ENCODE results near the gene DPF1. TPM values are rescaled to one million over a fixed set of nuclear protein-coding genes. Genes with fewer than 3 reads are reported as not detected.
"Not testable (repeated sequence)": the region's sequence is repeated elsewhere in the genome, so short reads cannot be mapped to it uniquely, and the experiment has no call there.

Gene DPF1
- polyA plus RNA-seq, 6 donors from 2014 or later = 0.20 to 0.41 TPM; not detected in 4

- Mint-ChIP-seq H3K4me3 (peak overlapping the region in 4 of 8 donors; percentile 35 to 69 (median 45)), H3K36me3 (no peaks in the 10 kb centered on the region), H3K27ac (peak overlapping the region; percentile 38 to 97 (median 84)), H3K9me3 (no peaks in the 10 kb centered on the region), H3K27me3 (peaks cover 0 to 4% (median 0%) of the 10 kb centered on the region in 3 donors), H3K4me1 (peaks cover 32 to 43% (median 42%) of the 10 kb centered on the region in 3 donors)
- no peak for DNase-seq
- no peak for ATAC-seq (ENCODE audit: low read depth in 2 of 2)
These were observed 38.7 kb upstream of the DPF1 start for GRCh38 chr19:38262585-38263268.

DNA sequence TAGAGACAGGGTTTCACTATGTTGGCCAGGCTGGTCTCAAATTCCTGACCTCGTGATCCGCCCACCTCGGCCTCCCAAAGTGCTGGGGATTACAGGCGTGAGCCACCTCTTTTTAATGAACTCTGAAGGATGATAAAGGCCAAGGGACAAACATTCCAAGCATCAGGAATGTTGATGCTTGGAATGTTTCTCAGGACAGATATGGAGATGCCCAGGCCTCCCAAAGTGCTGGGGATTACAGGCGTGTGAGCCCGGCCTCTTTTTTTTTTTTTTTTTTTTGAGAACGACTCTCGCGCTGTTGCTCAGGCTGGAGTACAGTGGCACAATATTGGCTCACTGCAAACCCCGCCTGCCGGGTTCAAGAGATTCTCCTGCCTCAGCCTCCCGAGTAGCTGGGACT lies 37.9 kb upstream of the DPF1 start:
- H3K27me3 Mint-ChIP-seq; ATAC-seq (ENCODE audit: low read depth in 2 of 2); H3K36me3 Mint-ChIP-seq; H3K9me3 Mint-ChIP-seq; DNase-seq: not testable (repeated sequence)
- Mint-ChIP-seq H3K4me1 (peaks cover 24 to 39% (median 36%) of the 10 kb centered on the region in 3 donors), H3K27ac (peak overlapping the region in 1 of 6 donors; percentile 29), H3K4me3 (peak overlapping the region in 2 of 8 donors; percentile 24 to 29)

GRCh38 chr19:38255383-38256014 lies 31.5 kb upstream of the DPF1 start:
- Mint-ChIP-seq H3K4me3 (peak overlapping the region; percentile 66 to 90 (median 87)), H3K27ac (peak overlapping the region in 5 of 6 donors; percentile 60 to 93 (median 79))

DNA sequence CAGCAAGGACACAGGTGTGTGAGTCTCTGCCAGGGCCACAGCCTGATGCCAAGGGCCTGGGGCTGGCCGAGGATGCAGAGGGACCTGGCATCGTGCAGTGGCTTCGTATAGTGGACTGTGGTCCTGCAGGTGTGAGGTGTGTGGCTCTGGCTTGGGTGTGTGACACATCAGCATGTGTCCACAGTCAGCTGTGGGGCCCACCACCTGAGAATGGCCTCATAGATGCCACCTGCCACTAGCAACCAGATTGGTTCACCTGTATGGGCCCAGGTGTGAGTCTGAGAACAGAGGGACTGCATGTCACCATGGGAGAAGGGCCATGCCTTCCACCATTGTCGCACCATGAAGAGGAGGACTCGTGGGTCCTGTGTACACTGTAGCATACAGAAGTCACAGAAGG lies 29.8 kb upstream of the DPF1 start:
- H3K9me3 Mint-ChIP-seq = no peaks in the 10 kb centered on the region
- no peaks in the 10 kb centered on the region for H3K27me3 Mint-ChIP-seq
- peaks cover 46 to 61% (median 53%) of the 10 kb centered on the region in 3 donors for H3K4me1 Mint-ChIP-seq
- H3K27ac Mint-ChIP-seq = peak overlapping the region in 5 of 6 donors; percentile 3 to 94 (median 73)
- no peak for DNase-seq
- ATAC-seq (ENCODE audit: low read depth in 2 of 2) = no peak
- peaks cover 0 to 16% of the 10 kb centered on the region in 2 donors for H3K36me3 Mint-ChIP-seq
- H3K4me3 Mint-ChIP-seq = peak overlapping the region; percentile 64 to 90 (median 85)

More at GRCh38 chr19:38255383-38256014, 31.5 kb upstream of the DPF1 start:
- Mint-ChIP-seq H3K36me3 (peaks cover 0 to 13% of the 10 kb centered on the region in 2 donors), H3K9me3 (no peaks in the 10 kb centered on the region), H3K27me3 (peaks cover 0 to 4% (median 0%) of the 10 kb centered on the region in 3 donors), H3K4me1 (peaks cover 43 to 60% (median 53%) of the 10 kb centered on the region in 3 donors)
- DNase-seq = peak; percentile 21
- ATAC-seq (ENCODE audit: low read depth in 2 of 2) = peak; percentile 39 to 54

DNA sequence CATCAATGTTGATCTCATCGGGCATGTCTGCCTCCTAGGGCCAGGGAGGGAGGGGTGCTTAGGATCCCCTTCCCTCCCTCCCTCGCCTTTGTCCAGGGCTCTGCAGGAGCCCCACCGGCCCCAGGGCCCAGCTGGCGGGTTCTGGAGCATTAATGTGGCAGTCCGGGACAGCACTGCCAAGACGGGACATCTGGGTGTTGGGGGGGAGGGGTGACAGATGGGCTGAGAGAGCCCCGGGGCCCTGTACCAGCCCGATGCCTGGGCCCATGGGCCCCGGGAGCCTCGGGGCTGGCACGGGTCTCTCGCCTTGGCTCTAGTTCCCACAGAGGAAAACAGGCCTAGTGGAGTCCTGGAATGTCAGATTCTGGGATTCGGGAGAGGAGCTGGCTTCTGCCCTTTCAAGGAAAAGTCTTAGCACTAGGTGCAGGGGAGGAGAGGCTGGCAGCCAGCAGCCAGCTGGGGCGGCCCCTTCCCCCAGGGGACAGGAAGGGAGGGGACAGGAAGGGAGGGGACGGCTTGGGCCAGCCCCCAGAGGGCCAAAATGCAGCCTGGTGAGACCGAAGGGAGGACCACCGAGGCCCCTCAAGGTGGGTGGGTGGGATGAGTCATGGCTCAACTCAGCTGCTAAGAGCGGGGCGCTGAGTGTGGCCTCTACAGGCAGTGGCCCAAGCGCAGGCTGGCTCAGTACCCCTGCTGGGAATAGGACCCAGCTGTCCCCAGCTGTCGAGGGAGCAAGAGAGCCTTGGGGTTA lies 29.1 kb upstream of the DPF1 start:
- Mint-ChIP-seq H3K36me3 (peaks cover 0 to 16% of the 10 kb centered on the region in 2 donors), H3K27ac (peak overlapping the region; percentile 51 to 94 (median 70)), H3K27me3 (no peaks in the 10 kb centered on the region), H3K4me3 (peak overlapping the region; percentile 64 to 90 (median 85)), H3K9me3 (no peaks in the 10 kb centered on the region), H3K4me1 (peaks cover 46 to 61% (median 53%) of the 10 kb centered on the region in 3 donors)
- peak; percentile 29 to 42 for ATAC-seq (ENCODE audit: low read depth in 2 of 2)
- DNase-seq = peak; percentile 55

GRCh38 chr19:38252385-38252784 lies 28.4 kb upstream of the DPF1 start:
- Mint-ChIP-seq H3K9me3 (no peaks in the 10 kb centered on the region), H3K36me3 (peaks cover 0 to 16% of the 10 kb centered on the region in 2 donors), H3K27me3 (no peaks in the 10 kb centered on the region), H3K4me1 (peaks cover 46 to 61% (median 53%) of the 10 kb centered on the region in 3 donors), H3K27ac (peak overlapping the region in 4 of 6 donors; percentile 66 to 94 (median 79)), H3K4me3 (peak overlapping the region; percentile 64 to 90 (median 85))
- DNase-seq = no peak
- ATAC-seq (ENCODE audit: low read depth in 2 of 2) = no peak

GRCh38 chr19:38251564-38252051 lies 27.6 kb upstream of the DPF1 start:
- peaks cover 46 to 57% (median 46%) of the 10 kb centered on the region in 3 donors for H3K4me1 Mint-ChIP-seq
- peaks cover 0 to 16% of the 10 kb centered on the region in 2 donors for H3K36me3 Mint-ChIP-seq
- H3K27ac Mint-ChIP-seq = peak overlapping the region in 4 of 6 donors; percentile 70 to 94 (median 78)
- ATAC-seq (ENCODE audit: low read depth in 2 of 2) (no peak), DNase-seq (no peak)
- no peaks in the 10 kb centered on the region for H3K27me3 Mint-ChIP-seq
- no peaks in the 10 kb centered on the region for H3K9me3 Mint-ChIP-seq
- H3K4me3 Mint-ChIP-seq = peak overlapping the region; percentile 64 to 90 (median 86)

- peak overlapping the region; percentile 12 to 90 (median 83) for H3K4me3 Mint-ChIP-seq
- H3K9me3 Mint-ChIP-seq = no peaks in the 10 kb centered on the region
- peak overlapping the region in 3 of 6 donors; percentile 75 to 94 (median 85) for H3K27ac Mint-ChIP-seq
These were observed 27.0 kb upstream of the DPF1 start for GRCh38 chr19:38250821-38251563.

GRCh38 chr19:38250428-38250820 lies 26.4 kb upstream of the DPF1 start:
- no peaks in the 10 kb centered on the region for H3K27me3 Mint-ChIP-seq
- peak overlapping the region in 1 of 6 donors; percentile 88 for H3K27ac Mint-ChIP-seq
- no peaks in the 10 kb centered on the region for H3K9me3 Mint-ChIP-seq
- peaks cover 0 to 16% of the 10 kb centered on the region in 2 donors for H3K36me3 Mint-ChIP-seq
- peaks cover 41 to 57% (median 46%) of the 10 kb centered on the region in 3 donors for H3K4me1 Mint-ChIP-seq
- H3K4me3 Mint-ChIP-seq = peak overlapping the region in 1 of 8 donors; percentile 13
- ATAC-seq (ENCODE audit: low read depth in 2 of 2) (no peak), DNase-seq (no peak)

More at GRCh38 chr19:38250821-38251563, 27.0 kb upstream of the DPF1 start:
- no peak for ATAC-seq (ENCODE audit: low read depth in 2 of 2)
- Mint-ChIP-seq H3K36me3 (peaks cover 0 to 16% of the 10 kb centered on the region in 2 donors), H3K4me1 (peaks cover 45 to 60% (median 49%) of the 10 kb centered on the region in 3 donors), H3K27me3 (no peaks in the 10 kb centered on the region)
- DNase-seq = no peak

- Mint-ChIP-seq H3K4me3 (no peak overlapping the region), H3K9me3 (no peaks in the 10 kb centered on the region), H3K4me1 (peaks cover 28 to 50% (median 42%) of the 10 kb centered on the region in 3 donors), H3K36me3 (peaks cover 0 to 16% of the 10 kb centered on the region in 2 donors), H3K27ac (no peak overlapping the region), H3K27me3 (no peaks in the 10 kb centered on the region)
- DNase-seq (no peak), ATAC-seq (ENCODE audit: low read depth in 2 of 2) (no peak)
These were observed 24.4 kb upstream of the DPF1 start for GRCh38 chr19:38248421-38248820.

- DNase-seq = no peak
- no peak for ATAC-seq (ENCODE audit: low read depth in 2 of 2)
- no peak overlapping the region for H3K4me3 Mint-ChIP-seq
- no peaks in the 10 kb centered on the region for H3K27me3 Mint-ChIP-seq
- peaks cover 0 to 16% of the 10 kb centered on the region in 2 donors for H3K36me3 Mint-ChIP-seq
- peaks cover 23 to 44% (median 41%) of the 10 kb centered on the region in 3 donors for H3K4me1 Mint-ChIP-seq
- H3K27ac Mint-ChIP-seq = peak overlapping the region in 1 of 6 donors; percentile 38
- H3K9me3 Mint-ChIP-seq = no peaks in the 10 kb centered on the region
These were observed 23.8 kb upstream of the DPF1 start for GRCh38 chr19:38247734-38248268.

DNA sequence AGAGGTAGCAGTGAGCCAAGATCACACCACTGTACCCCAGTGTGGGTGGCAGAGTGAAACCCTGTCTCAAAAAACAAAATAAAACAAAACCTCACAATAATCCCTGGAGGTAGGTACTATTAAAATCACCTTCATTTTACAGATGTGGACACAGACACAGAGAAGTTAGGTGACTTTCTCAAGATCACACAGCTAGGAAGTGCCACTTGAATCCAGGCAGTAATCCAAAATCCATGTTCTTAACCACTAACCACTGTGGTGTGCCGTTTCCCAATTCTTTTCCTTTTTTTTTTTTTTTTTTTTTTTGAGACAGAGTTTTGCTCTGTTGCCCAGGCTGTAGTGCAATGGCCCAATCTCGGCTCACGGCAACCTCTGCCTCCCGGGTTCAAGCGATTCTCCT lies 23.1 kb upstream of the DPF1 start:
- H3K27ac Mint-ChIP-seq = no peak overlapping the region
- H3K36me3 Mint-ChIP-seq = peaks cover 0 to 16% of the 10 kb centered on the region in 2 donors
- H3K4me3 Mint-ChIP-seq = no peak overlapping the region
- peaks cover 16 to 37% (median 34%) of the 10 kb centered on the region in 3 donors for H3K4me1 Mint-ChIP-seq
- H3K27me3 Mint-ChIP-seq = no peaks in the 10 kb centered on the region
- DNase-seq (no peak), ATAC-seq (ENCODE audit: low read depth in 2 of 2) (no peak)
- H3K9me3 Mint-ChIP-seq = no peaks in the 10 kb centered on the region

Data from naive B cell (primary cell).